Occipital lobe (tissue), 3 donors: ENCODE measurements around the gene BACE1-AS. TPM values are rescaled to one million over a fixed set of nuclear protein-coding genes. Genes with fewer than 3 reads are reported as not detected.
A peak's percentile ranks its signal among the peaks of the same experiment; 100 is the strongest.
"Not testable (repeated sequence)": the region's sequence is repeated elsewhere in the genome, so short reads cannot be mapped to it uniquely, and the experiment has no call there.

Experiments used
- DNase-seq: peaks from one replicate; lab custom pipeline; 2025; lab: John Stamatoyannopoulos, UW
- small RNA-seq: library from RNA; depleted of rRNA; stranded (forward); fragments of <200 nt; gene quantifications from one replicate; pipeline ENCODE3, GENCODE V24; 2014
- total RNA-seq: library from RNA; depleted of rRNA; stranded (reverse); fragments of >200 nt; gene quantifications from one replicate; pipeline ENCODE4 v1.2.3, GENCODE V29; 2014

The BACE1-AS gene
- total RNA-seq, 1 donor from 2014 or later = 5.3 TPM

- no peak for DNase-seq
Observed at GRCh38 chr11:117319214-117319840, 28.2 kb downstream of the BACE1-AS start.

GRCh38 chr11:117327255-117327566, 36.1 kb downstream of the BACE1-AS start:
- not testable (repeated sequence) for DNase-seq

- DNase-seq = peak; percentile 95
Observed at GRCh38 chr11:117327567-117328374, 36.6 kb downstream of the BACE1-AS start, which contains the start of gene CEP164. Gene CEP164 (plus strand): TSS chr11:117327854. CDS start chr11:117338587, 10,733 bp downstream.

GRCh38 chr11:117328375-117329010, 37.3 kb downstream of the BACE1-AS start:
- DNase-seq = no peak

GRCh38 chr11:117332843-117333242, 41.7 kb downstream of the BACE1-AS start:
- DNase-seq = no peak

- no peak for DNase-seq
Observed at GRCh38 chr11:117333917-117334316, 42.8 kb downstream of the BACE1-AS start.

- no peak for DNase-seq
Observed at GRCh38 chr11:117334896-117335295, 43.8 kb downstream of the BACE1-AS start.

GRCh38 chr11:117335399-117335798, 44.3 kb downstream of the BACE1-AS start:
- DNase-seq = no peak

- no peak for DNase-seq
Observed at GRCh38 chr11:117337076-117337475, 45.9 kb downstream of the BACE1-AS start.

Small RNAs within 50 kb of the gene (small RNA-seq; reads per million reads assigned to genes)
- gene RF00564 = not detected

Other genes starting within 250 kb of the BACE1-AS start
- gene SIK3, start 192.9 kb upstream of the BACE1-AS start, total RNA-seq = 29.9 TPM
- gene PAFAH1B2, start 147.1 kb upstream of the BACE1-AS start, total RNA-seq = 325 TPM
- 8.1 TPM for gene SIDT2, start 112.6 kb upstream of the BACE1-AS start, total RNA-seq
- 12.9 TPM for gene TAGLN, start 92.0 kb upstream of the BACE1-AS start, total RNA-seq
- gene PCSK7, start 59.3 kb upstream of the BACE1-AS start, total RNA-seq = 24.0 TPM
- gene RNF214, start 58.7 kb upstream of the BACE1-AS start, total RNA-seq = 16.4 TPM
- gene BACE1, start 24.9 kb downstream of the BACE1-AS start, total RNA-seq = 24.6 TPM
- gene CEP164, start 36.5 kb downstream of the BACE1-AS start, total RNA-seq = 19.5 TPM